ENCODE data around the gene PCDH15.

PCDH15 gene

DNA sequence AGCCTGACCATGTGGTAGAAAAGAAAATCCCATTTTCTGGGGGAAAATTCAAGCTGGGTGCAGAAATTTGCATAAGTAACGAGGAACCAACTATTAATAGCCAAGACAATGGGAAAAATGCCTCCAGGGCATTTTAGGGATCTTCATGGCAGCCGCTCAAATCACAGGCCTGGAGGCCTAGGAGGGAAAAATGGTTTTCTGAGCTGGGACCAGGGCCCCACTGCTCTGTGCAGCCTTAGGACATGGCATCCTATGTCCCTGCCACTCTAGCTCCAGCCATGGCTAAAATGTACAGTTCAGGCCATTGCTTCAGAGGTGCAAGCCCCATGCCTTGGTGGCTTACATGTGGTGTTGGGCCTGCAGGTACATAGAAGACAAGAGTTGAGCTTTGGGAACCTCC lies 459.0 kb downstream of the PCDH15 start:
- DNase-seq: no peak

DNA sequence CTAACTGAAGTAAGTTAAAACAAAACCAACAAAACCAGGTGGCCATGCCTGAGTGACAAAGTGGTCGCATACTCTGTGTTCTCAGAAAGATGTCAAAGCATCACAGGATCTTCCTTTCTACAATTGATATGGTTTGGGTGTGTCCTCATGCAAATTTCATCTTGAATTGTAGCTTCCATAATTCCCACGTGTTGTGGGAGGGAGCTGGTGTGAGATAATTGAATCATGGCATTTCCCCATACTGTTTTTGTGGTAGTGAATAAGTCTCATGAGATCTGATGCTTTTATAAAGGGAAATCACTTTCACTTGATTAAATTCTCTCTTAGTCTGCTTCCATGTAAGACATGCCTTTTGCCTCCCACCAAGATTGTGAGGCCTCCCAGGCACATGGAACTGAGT lies 465.7 kb downstream of the PCDH15 start:
- DNase-seq: no peak

DNA sequence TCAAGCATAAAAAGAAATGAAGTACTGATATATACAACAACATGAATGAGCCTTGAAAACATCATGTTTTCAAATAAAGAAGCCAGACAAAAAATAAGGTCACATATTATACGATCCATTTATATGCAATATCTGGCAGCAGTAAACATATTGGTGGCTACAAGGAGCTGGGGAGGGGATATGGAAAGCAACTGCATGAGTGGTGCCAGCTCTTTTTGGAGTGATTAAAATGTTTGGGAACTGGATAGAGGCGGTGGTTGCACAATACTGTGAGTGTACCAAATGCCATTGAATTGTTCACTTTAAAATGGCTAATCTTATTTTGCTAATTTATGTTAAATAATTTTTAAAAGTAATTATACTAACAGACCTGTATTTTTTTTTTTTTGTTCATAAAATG lies 481.7 kb downstream of the PCDH15 start:
- no peak for DNase-seq

DNA sequence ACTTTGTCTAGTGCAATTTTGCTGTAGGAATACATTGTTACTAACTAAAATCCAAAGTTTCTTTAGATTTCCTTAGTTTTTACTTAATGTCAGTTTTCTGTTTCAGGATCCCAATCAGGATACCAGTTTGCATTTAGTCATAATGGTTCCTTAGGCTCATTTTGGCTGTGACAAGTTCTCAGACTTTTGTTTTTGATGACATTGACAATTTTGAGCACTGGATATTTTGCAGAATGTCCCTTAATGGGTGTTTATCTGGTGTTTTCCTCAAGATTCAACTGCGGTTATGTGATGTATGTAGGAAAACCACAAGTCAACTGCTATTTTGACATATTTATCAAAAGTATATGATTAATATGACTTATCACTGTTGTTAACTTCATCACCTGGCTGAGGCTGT lies 482.6 kb downstream of the PCDH15 start:
- no peak for DNase-seq

DNA sequence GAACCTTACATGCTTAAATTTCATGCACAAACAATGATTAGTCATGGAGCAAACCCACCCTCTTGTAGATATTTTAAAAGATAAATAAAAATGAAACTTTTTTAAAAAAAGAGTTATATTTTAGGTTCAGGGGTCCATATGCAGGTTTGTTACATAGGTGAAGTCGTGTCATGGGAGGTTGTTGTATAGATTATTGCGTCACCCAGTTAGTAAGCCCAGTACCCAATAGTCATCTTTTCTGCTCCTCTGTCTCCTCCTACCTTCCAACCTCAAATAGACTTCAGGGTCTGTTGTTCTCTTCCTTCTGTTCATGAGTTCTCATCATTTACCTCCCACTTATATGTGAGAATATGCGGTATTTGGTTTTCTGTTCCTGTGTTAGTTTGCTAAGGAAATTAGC lies 486.6 kb downstream of the PCDH15 start:
- DNase-seq: no peak

DNA sequence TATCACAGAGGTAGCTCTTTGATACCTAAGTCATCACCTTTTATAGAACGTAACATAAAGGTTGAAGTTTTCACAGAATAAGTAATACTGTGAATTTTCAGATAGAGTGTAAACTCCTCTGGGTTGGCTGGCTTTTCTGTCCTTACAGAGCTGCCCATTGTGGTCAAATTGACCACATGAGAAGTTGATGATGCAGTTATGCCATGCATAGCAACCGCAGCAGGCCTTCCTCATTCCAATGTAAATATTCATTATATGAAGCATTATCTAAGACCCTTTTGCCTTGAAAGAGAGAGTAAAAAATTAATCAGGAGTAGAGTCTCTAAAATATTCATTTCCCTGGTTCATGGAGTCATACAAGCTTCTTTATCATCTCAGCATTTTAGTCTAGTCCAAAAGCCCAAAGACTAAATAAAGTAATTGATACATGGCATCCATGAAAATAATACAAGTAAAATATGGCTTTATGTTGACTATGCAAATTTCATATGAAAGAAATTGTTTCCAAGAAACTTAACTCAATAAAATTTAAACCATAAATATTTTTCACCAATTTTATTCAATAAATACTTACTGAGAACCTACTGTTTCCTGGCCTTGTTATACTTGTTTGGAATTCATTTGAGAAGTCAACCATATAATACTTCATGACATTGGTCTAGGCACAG lies 516.4 kb downstream of the PCDH15 start:
- no peak for DNase-seq

DNA sequence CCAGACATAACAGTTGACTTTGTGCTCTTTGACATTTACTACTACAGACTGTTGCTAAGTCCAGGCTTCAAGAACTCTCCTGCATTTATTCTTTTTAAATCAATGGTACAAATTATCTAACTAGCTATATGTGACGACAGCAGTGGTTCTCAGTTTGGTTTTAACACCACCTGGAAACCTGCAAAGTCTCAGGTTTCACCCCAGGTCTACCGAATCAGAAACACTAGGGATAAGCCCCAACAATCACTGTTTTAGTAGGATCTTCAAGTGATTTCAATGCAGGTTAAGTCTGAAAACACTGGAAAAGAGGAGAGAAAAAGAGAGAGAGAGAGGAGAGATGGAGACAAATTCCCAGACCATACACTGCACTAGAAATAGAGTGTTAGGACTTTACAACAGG lies 519.0 kb downstream of the PCDH15 start:
- no peak for DNase-seq

DNA sequence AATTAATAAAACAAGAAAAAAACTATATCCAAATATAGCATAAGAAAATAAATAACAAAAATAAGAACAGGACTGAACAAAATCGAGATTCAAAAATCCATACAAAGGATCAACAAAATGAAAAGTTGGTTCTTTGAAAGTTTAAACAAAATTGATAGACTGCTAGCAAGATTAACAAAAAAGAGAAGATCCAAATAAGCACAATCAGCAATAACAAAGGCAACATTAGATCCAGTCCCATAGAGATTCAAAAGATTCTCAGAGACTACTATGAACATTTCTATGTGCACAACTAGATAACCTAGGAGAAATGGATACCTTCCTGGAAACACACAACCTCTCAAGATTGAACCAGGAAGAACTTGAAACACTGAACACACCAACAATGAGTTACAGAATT lies 534.6 kb downstream of the PCDH15 start:
- no peak for DNase-seq

DNA sequence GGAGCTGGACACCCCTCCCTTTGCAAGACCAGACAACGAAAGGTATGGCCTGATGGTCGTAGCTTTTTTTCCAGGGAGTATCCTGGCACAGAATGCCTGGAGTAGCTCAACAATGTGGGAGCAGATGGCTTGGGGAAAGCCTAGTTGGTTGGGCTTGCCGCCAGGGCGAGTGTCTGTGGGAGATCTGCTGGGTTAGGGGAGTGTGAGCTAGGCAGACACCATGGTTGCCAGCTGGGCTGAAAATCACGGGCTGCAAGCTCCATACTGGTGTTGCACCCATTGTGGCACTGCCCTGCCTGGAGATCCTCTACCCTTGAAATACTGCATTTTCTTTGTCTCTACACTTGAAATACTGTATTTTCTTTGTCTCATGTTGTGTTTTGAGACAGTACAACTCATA lies 538.3 kb downstream of the PCDH15 start:
- no peak for DNase-seq

DNA sequence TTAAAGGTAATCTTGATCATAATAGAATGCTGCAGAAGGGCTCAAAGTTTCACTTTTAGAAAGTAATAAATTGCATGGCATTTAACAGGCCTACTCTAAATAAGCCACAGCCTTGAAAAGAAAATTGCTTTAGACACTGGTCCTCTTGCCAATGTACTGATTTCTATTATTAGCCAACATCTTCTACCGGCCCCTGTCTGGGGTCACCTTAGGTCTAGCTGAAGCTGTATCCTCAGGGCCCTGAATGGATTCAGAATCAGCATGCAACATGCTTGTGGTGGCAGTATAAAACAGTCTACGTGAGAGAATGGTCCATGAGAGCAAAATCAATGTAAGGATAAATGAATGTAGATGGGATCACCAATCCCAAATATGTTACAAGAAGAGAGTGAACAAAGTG lies 541.9 kb downstream of the PCDH15 start:
- no peak for DNase-seq

DNA sequence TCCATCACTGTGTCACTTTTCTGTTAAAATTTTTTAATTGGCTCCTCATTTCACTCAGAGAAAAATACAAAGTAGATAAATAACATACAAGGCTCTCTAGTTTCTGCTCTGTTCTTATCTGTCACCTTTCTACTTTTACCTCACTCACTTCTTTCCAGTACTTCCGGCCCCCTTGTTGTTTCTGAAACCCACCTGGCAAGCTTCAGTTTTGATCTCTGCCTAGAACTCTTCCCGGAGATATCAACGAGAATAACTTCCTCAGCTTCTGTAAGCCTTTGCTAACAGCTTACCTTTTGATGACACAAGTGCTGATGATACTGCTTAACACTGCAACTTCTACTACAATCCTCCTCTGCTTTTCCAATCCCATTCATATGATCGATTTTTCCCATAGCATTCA lies 566.2 kb downstream of the PCDH15 start:
- no peak for DNase-seq

DNA sequence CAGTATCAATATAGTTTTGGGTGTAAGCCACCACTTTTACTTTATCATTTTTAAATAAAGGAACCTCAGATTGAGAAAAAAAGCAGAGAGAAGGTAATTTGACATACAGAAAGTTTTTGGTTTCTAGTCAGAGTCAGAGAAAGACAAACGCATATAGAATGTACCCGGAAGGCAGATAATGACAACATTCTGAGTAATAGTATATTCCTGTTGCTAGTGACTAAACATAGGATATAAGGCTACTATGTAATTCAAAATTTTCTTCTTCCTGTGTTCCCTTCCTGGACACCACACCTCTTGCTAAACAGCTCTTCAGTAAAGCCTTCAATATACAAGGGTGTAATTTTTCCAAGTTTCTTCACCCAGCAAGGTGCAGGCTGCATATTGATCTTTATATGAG lies 597.6 kb downstream of the PCDH15 start:
- DNase-seq: no peak

DNA sequence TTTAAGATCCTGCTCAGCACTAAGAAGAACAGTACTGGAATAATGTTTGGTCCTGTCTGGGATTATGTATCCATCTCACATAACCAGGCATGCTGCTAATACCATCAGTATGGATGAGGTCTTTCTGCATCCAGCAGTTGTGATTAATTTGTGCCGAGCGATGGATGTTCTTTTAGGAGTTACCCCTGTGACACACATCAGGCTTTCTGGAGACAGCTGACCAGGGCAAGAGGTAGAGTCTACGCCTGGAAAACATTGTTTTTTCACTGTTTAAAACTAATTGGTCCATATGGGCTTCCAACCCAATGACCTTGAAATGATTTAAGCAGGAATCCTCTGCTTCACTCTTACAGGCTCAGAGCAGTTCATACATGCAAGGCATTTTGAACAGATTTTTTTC lies 603.0 kb downstream of the PCDH15 start:
- no peak for DNase-seq

DNA sequence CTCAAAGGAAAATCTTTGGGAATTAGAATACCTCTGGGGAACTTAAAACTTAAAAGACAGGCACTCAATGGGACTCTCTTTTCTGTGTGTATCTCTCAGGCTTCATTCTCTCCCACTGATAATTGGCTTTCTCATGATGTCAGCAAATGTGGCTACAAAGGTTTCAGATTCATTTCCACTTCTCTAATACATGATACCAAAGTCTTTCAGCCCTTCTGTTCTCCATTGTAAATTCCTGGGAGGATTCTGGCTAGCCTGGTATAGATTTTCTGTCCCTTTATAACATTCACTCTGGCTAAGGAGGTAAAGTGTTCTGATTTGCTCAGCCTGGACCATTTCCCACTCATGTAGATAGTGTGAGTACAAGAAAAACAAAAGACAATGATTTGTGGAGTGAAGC lies 606.2 kb downstream of the PCDH15 start:
- DNase-seq: no peak

DNA sequence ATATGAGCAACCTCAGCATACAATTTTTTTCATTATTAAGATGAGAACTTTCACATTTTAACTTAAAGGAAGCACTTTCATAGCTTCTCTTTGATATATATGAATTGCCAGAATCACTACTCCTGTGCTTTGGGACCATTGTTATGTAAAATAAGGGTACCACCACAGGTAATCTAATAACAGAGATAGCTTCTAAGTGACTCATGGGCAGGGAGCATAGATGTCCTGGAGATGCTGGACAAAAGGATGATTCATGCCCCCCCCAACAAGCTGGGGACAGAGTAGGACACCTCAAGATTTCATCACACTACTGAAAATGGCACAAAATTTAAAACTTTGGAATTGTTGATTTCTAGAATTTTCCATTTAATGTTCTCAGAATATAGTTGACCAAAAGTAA lies 641.1 kb downstream of the PCDH15 start:
- no peak for DNase-seq

DNA sequence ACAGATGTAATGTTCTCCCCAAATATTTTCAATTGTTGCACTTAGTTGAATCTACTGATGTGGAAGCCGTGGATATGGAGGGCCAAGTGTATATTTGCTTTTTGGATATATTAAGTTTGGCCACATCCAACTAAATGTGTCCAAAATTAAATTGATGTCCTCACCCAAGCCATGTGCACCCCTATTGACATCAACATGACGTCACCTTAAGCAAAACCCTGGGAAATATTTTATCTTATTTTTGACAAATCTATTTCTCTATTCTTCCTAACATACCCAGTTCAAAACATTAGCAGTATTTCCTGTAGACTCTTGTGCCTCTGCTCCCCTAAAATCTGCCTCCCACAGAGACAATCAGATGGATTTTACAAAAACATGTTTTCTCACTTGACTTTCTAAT lies 652.5 kb downstream of the PCDH15 start:
- no peak for DNase-seq

DNA sequence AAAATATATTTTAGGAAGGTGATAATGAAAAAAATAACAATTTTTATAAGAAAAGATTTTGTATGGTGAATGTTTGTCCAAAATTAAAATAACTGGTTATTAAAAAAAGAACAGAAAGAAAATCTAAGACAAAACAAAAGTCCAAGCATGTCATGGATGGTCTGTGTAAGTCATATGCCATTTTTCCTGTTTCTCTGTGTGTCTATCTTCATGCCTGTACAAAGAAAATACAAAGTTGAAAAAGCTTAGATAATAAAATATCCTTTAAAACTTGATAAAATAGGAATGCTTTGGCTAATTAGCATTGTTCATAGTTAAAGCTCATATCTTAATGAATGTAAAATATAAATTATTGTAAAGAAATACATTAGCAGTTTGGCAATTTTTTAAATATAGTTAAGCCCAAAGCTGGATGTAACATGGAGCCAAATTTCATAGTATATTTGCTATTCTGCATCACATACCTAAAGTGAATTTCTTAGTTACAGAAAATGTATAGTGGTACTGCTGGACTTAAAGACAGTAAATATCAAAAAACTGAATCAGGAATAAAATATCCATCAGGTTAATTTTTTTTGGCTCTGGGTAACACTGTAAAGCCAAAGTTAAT lies 661.1 kb downstream of the PCDH15 start:
- no peak for DNase-seq

DNA sequence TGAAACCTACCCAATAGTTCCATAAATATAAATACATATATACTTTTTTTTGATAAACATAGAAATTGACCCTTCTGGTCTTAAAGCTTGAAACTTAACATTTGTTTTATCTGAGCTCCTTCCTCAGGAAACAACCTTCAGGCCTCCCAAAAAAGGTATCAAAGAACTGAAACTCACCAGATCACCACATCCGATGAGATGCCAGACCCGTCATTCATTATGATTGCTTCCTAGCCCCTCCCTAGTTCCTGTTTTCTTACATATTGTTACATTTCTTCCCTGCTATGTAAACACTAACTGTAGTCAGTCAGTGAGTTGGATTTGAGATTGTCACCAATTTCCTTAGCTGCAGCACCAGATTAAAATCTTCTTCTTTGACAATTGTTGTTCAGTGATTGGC lies 663.6 kb downstream of the PCDH15 start:
- DNase-seq: no peak

DNA sequence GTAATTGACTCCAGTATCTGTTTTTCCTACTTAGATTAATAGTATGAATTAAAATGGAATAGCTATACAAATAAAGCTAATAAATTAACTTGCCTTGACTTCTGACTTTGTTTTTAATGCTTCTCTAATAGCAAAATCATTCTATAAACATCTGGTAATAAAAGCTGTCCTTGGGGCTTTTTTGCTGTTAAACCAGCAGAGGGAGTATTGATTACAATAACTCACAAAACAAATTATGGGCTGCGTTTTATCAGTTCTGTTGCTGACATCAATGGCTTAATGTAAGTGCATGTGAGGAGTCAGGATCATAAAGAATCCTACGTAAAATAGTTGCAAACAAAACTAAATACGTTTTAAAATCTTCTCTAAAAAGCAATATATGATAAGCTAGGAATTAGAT lies 667.8 kb downstream of the PCDH15 start:
- DNase-seq: no peak

DNA sequence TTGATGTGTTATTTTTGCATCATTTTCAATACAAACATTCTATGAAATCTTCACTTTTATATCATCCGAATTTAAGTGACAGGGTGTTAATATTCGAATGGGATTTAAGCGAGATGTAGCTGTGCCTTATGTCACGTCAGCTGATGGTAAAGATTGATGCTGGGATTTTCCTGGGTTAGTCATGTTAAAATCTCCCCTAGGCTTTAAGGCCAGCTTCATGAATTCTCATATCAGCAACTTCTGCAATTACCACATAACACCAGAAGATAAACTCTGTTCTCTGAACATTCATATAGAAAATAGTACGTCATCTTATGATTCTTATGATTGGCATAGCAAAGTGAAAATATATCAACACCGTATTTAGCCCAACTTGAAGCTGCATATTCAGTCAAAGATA lies 669.2 kb downstream of the PCDH15 start:
- no peak for DNase-seq

DNA sequence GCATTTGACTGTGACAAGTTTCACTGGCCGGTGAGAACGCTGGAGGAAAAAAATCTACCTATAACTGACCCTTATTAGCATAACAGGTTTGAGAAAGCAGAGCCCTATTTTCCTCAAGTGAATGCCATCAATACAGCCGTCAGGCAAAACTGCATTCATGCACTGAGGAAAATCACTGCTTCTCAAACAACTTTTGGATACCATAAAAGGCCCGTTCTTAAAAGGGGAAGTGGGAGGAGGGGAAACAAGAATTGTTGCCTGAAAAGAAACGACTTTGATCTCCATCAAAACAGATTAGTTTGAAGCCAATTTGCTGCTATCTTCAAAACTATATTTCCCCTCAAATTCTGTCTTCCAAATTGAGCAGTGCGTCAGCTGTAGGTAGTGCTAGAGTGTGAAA lies 670.6 kb downstream of the PCDH15 start:
- no peak for DNase-seq

DNA sequence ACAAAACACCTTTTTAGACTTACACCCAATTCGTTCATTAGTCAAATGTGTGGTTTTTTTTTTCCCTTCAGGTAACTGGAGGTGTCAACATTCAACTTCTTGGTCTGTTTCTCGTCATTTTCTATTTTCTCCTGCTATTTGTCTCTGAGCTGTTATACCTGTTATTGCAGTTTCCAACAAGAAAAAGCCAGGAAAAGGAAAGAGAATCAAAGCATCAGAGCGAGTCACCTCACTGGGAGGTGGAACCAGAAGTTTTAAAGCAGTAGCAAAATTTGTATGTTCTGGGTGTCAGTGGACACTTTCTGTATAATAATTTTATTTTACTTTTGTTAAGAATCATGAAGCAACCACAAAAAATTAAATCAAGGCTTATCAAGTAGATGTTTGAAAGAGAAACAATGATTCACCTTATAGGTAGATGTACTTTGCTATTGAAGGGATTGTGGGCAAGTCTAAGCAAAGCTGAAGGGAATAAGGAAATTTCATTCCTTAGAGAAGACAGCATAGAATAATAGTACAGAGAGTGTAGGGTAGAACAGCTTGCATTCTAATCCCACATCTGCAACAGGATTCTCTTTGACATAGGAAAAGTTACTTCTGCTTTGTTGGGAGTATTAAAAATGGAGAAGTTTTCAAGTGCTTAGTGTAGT lies 675.8 kb downstream of the PCDH15 start:
- no peak for DNase-seq

DNA sequence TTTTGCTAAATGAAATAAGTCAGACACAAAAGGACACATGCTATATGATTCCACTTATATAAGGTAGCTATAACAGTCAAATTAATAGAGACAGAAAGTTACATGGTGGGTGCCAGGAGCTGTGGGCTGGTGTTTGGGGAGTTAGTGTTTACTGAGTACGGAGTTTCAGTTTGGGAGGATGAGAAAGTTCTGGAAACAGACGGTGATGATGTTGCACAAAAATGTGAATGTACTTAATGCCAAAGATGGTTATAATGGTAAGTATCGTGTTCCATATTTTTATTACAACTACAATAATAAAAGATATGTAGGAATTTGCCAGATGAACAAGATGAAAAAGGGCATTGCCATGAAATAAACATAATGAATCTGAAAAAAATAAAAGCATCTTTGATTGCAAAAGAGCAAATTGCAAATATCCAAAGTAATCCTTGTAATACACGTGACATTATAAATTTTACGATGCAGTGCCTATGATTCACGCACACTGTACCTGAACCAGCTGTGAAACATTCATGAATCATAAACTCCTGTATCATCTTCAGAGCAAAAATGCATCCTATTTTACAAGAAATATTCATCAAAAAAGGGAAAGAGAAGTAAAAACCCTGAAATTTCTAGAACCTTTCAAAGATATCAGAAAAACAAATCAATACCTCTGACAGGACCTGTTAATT lies 676.7 kb downstream of the PCDH15 start:
- no peak for DNase-seq

DNA sequence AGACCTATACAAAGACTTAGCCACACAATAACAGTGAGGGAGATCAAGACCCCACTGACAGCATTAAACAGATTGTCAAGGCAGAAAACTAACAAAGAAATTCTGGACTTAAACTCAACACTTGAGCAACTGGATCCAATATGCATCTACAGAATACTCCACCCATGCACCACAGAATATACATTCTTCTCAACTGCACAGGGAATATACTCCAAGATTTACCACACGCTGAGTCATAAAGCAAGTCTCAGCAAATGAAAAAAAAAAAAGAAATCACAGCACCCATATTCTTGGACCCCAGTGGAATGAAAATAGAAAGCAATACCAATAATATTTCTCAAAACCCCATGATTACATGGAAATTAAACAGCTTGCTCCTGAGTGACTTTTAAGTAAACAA lies 680.2 kb downstream of the PCDH15 start:
- DNase-seq: no peak

All from stimulated activated CD4-positive, alpha-beta T cell treated with anti-CD3 and anti-CD28 coated beads, Interleukin-15, amount 100 ng/mL, for 24 hours (primary cell).